ENCODE data around the gene SULT1A2.
"Not testable (repeated sequence)": the region's sequence is repeated elsewhere in the genome, so short reads cannot be mapped to it uniquely, and the experiment has no call there.

Gene SULT1A2

GRCh38 chr16:28558456-28558855 lies 38.4 kb downstream of the SULT1A2 start:
- DNase-seq (ENCODE audit: low read depth) = no peak

DNA sequence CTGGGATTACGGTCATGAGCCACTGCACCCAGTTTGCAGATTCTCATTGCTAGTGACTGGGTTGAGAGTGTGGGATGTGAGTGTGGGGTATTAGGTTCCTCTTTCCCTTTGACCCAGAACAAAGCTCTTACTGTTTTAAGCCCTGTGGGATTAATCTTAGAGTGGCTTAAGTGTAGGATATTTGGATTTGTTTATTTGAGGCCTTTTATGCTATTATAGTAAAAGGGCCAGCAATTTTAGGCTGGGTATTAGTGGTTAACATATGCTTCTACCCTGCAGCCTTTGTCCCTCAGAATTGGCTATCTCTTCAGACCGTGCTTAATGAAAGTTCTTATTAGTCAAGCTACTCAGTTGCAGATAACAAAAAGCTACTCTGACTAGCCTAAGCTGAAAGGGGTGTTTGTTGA lies 39.9 kb downstream of the SULT1A2 start:
- no peak for DNase-seq (ENCODE audit: low read depth)

DNA sequence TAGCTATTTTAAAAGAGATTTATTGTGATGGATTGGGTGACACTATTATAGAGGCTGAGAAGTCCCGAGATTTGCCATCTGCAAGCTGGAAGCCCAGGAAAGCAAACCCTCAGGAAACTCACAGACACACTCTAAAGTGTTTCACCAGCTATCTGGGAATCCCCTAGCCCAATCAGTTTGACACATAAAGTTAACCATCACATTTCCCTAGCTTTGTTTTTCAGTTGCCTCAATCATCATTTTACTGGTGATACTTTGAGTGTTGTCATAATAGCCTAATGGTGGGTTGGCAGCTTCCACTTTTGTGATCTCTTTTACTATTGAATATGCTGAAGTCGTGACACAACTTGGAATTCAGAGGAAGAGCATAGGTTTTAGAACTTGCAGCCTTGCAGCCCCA lies 41.3 kb downstream of the SULT1A2 start:
- DNase-seq (ENCODE audit: low read depth) = no peak

DNA sequence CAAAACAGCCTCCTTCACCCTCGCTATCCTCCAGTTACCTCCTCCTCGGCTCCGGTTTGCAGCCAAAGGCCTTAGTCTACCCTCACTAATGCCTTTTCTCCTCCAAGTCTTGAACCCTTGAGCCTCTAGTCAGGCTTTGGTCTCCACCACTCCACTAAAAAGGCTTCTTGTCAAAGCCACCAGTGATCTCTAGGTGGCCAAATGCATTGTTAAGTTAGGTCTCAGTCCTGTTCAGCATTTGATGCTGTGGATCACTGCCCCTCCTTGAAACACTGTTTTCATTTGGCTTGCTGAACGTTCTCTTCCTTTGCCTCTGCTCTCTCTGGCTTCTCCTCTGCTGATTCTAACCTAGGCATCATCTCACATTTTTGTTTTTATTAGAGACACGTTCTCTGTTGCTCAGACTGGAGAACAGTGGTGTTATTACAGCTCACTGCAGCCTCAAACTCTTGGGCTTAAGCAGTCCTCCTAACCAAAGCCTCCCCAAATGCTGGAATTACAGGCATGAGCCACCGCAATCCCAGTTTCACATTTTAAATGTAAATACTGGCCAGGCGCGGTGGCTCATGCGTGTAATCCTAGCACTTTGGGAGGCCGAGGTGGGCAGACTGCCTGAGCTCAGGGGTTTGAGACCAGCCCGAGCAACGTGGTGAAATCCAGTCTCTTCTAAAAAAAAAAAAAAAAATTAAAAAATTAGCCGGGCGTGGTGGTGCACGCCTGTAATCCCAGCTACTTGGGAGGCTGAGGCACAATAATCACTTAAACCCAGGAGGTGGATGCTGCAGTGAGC lies 42.0 kb downstream of the SULT1A2 start:
- DNase-seq (ENCODE audit: low read depth) = no peak

DNA sequence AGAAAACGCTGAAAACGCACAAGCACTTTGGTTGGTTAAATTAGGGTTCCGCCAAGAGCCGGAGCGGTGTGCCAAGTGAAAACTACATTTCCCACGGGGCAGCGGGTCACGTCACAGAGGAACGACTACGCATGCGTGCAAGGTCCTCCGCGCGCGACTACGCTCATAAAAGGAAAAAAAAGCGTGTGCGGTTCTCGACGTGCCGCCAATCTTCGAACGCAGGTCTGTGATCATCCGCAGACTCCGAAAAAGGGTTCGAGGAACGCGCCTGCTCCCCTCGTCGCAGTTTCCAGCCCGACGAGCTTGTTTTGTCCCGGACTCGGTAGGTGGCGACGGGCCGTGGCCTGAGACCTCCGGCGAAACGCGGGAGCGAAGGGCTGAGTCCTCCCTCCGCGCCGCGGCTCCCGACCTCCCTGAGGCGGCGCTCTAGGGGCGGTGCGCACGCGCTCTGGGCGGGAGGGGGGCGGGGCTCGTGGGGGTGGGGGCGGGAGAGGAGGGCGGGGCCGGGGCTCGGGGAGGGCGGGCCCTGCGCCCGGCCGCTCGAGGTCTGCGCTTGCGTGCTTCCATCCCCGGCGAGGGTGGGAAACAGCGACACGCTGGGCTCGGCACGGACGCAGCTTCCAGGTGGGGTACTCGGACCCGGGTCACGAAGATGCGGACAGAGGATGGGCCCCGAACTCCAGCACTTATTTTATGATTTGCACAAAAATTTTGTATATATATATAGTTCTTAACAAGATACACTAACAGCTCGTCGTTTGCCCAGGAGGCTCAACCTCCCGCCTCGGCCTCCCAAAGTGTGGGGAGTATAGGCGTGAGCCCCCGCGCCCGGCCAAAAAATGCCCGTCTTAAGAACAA lies 42.8 kb downstream of the SULT1A2 start, which contains the start of gene SGF29:
TSS of gene SGF29 (plus strand) at position 145 of the 858 bp plus-strand sequence. CDS start 27,150 bp downstream, outside the sequence.
- peak; percentile 84 for DNase-seq (ENCODE audit: low read depth)

DNA sequence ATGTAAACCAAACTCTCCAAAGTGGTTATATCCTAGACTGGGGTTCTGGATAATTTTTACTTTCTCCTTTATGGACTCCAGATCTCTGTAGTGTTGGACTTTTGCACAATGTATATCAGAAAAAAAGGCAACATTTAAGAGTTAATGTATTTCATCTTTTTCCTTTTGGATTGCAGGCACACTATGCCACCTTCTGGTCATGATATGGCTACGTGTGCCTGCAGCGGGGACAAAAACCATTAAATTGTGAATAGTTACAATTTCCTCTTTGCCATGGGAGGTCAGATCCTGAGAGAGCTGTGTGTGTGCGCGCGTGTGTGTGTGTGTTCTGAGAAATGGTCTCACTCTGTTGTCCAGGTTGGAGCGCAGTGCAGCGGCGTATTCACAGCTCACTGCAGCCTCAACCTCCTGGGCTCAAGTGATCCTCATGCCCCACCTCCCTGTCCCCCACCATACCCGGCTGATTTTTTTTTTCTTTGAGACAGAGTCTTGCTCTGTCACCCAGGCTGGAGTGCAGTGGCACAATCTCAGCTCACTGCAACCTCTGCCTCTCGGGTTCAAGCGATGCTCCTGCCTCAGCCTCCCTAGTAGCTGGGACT lies 47.5 kb downstream of the SULT1A2 start:
- DNase-seq (ENCODE audit: low read depth) = no peak

GRCh38 chr16:28548306-28548802 lies 48.5 kb downstream of the SULT1A2 start:
- no peak for DNase-seq (ENCODE audit: low read depth)

DNA sequence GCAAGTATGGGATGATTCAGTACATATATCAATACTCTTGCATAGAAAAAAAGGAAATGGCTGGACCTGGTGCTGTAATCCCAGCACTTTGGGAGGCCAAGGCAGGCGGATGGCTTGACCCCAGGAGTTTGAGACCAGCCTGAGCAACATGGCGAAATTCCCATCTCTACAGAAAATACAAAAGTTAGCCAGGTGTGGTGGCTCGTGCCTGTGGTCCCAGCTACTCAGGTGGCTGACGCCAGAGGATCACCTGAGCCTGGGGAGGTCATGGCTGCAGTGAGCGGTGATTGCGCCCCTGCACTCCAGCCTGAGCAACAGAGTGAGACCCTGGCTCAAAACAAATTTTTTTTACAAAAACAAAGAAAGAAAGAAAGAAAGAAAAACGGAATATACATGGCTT lies 50.2 kb downstream of the SULT1A2 start:
- DNase-seq (ENCODE audit: low read depth) = no peak

GRCh38 chr16:28545964-28546363 lies 50.9 kb downstream of the SULT1A2 start:
- not testable (repeated sequence) for DNase-seq (ENCODE audit: low read depth)

DNA sequence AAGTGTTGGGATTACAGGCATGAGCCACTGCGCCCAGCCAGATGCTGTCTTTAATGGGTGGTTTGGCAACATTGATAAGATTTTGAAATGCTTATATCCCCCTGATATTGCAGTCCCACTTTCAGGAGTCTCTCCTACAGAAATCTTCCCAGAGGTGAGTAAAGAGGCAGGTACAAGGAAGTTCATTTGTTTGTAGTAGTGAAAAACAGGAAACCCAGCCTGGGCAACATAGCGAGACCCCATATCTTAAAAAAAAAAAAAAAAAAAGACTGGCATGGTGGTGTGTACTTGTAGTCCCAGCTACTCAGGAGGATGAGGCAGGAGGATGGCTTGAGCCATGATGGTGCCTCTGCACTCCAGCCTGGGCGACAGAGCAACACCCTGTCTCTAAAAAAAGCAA lies 51.9 kb downstream of the SULT1A2 start:
- DNase-seq (ENCODE audit: low read depth) = no peak

- no peak for DNase-seq (ENCODE audit: low read depth)
Measured at GRCh38 chr16:28543072-28543471, 53.8 kb downstream of the SULT1A2 start.

GRCh38 chr16:28542646-28543045 lies 54.2 kb downstream of the SULT1A2 start:
- DNase-seq (ENCODE audit: low read depth) = no peak

Measured in stimulated activated CD8-positive, alpha-beta memory T cell treated with anti-CD3 and anti-CD28 coated beads, Interleukin-7, amount 100 ng/mL, for 24 hours (primary cell).